IMR-90 (cell line): ENCODE data around the gene MRTO4. TPM values are rescaled to one million over a fixed set of nuclear protein-coding genes. Genes with fewer than 3 reads are reported as not detected.
A peak's percentile ranks its signal among the peaks of the same experiment; 100 is the strongest.

ENCODE experiments used
- ATAC-seq: fragments of 200-7000 bp; cut with Tn5 transposase; 2 replicates; pipeline ENCODE4 v1.9.1; 2020; ENCODE audit warnings: low read depth, mild to moderate bottlenecking, moderate library complexity
- BruUV-seq: library from RNA; stranded (reverse); fragments of 400-500 nt; replicated peaks from 2 replicates; lab custom pipeline; 2021; lab: Mats Ljungman, UMichigan
- CTCF ChIA-PET: fragments of 300-600 bp; formaldehyde crosslinking; extraction: SDS; loops from one replicate; lab custom pipeline; 2021; ENCODE audit warnings: antibody characterized with exemption; lab: Yijun Ruan, JAX
- POLR2A ChIA-PET: fragments of 300-600 bp; sonication (Branson Sonifier 250); formaldehyde crosslinking; loops from one replicate; lab custom pipeline; 2022; ENCODE audit warnings: antibody characterized with exemption; ENCODE audit not compliant: unreplicated experiment; lab: Charles Lee
- DNase-seq: peaks from one replicate; pipeline ENCODE4 v3.0.0; 2013
- H2AFZ ChIP-seq: replicated peaks from 2 replicates; pipeline ENCODE3; 2013; ENCODE audit warnings: low read length, mild to moderate bottlenecking; ENCODE audit not compliant: poor library complexity
- H2AK5ac ChIP-seq: 2 replicates; pipeline ENCODE4 v1.6.1; 2013; ENCODE audit warnings: low read depth, low read length, inconsistent platforms
- H2AK9ac ChIP-seq: replicated peaks from 2 replicates; pipeline ENCODE3; 2013; ENCODE audit warnings: mild to moderate bottlenecking, low read depth, low read length, moderate library complexity; ENCODE audit not compliant: poor library complexity
- H2BK120ac ChIP-seq: 2 replicates; pipeline ENCODE4 v1.6.1; 2013; ENCODE audit warnings: low read depth, low read length, inconsistent platforms
- H2BK15ac ChIP-seq: 3 replicates; pipeline ENCODE4 v1.6.1; 2013; ENCODE audit warnings: low read depth, low read length, inconsistent platforms
- H2BK20ac ChIP-seq: 2 replicates; pipeline ENCODE4 v1.6.1; 2013; ENCODE audit warnings: low read depth, mild to moderate bottlenecking, inconsistent platforms, low read length, moderate library complexity
- H2BK5ac ChIP-seq: 2 replicates; pipeline ENCODE4 v1.6.1; 2013; ENCODE audit warnings: mild to moderate bottlenecking, low read depth, low read length, inconsistent platforms; ENCODE audit not compliant: poor library complexity, severe bottlenecking
- H3K14ac ChIP-seq: replicated peaks from 2 replicates; pipeline ENCODE4 v1.6.1; 2013; ENCODE audit warnings: low read depth, low read length, inconsistent platforms
- H3K18ac ChIP-seq: 2 replicates; pipeline ENCODE4 v1.6.1; 2013; ENCODE audit warnings: low read depth, low read length, control low read depth
- H3K23ac ChIP-seq: 2 replicates; pipeline ENCODE4 v1.6.1; 2013; ENCODE audit warnings: low read depth, low read length, inconsistent platforms
- H3K27ac ChIP-seq: 2 replicates; pipeline ENCODE4 v1.5.1; 2013; ENCODE audit warnings: mild to moderate bottlenecking, control low read depth, low read length; ENCODE audit not compliant: insufficient read depth
- H3K27me3 ChIP-seq: 2 replicates; pipeline ENCODE4 v1.6.1; 2013; ENCODE audit warnings: low read length; ENCODE audit not compliant: control insufficient read depth, insufficient read depth
- H3K36me3 ChIP-seq: 2 replicates; pipeline ENCODE4 v1.6.1; 2013; ENCODE audit warnings: low read length, mixed read lengths; ENCODE audit not compliant: control insufficient read depth, insufficient read depth
- H3K4ac ChIP-seq: 2 replicates; pipeline ENCODE4 v1.6.1; 2013; ENCODE audit warnings: low read depth, low read length, inconsistent platforms
- H3K4me1 ChIP-seq: 2 replicates; pipeline ENCODE4 v1.6.1; 2013; ENCODE audit warnings: low read length, mixed read lengths; ENCODE audit not compliant: control insufficient read depth, insufficient read depth
- H3K4me2 ChIP-seq: 2 replicates; pipeline ENCODE4 v1.6.1; 2013; ENCODE audit warnings: low read depth, mild to moderate bottlenecking, control low read depth, low read length, moderate library complexity
- H3K4me3 ChIP-seq: 2 replicates; pipeline ENCODE4 v1.5.1; 2013; ENCODE audit warnings: low read depth, mild to moderate bottlenecking, control low read depth, low read length, moderate library complexity; ENCODE audit not compliant: insufficient read depth
- H3K56ac ChIP-seq: 2 replicates; pipeline ENCODE4 v1.6.1; 2013; ENCODE audit warnings: low read length, inconsistent platforms; ENCODE audit not compliant: insufficient read depth; ENCODE audit errors: extremely low read depth
- H3K79me1 ChIP-seq, 2 experiments: 2 replicates each; pipeline ENCODE4 v1.6.1; 2013; ENCODE audit warnings: low read length in 2 of 2, inconsistent platforms in 1 of 2, low read depth in 1 of 2
- H3K9ac ChIP-seq: 2 replicates; pipeline ENCODE4 v1.6.1; 2013; ENCODE audit warnings: low read depth, low read length, control low read depth
- H3K9me1 ChIP-seq: 2 replicates; pipeline ENCODE4 v1.6.1; 2013; ENCODE audit warnings: low read length, inconsistent platforms; ENCODE audit not compliant: insufficient read depth
- H3K9me3 ChIP-seq: 2 replicates; pipeline ENCODE4 v1.6.1; 2013; ENCODE audit warnings: low read length; ENCODE audit not compliant: control insufficient read depth, insufficient read depth
- H4K20me1 ChIP-seq: 2 replicates; pipeline ENCODE4 v1.6.1; 2013; ENCODE audit warnings: low read length, inconsistent platforms; ENCODE audit not compliant: insufficient read depth
- H4K5ac ChIP-seq: 2 replicates; pipeline ENCODE4 v1.6.1; 2013; ENCODE audit warnings: mild to moderate bottlenecking, low read depth, low read length, control low read depth
- H4K8ac ChIP-seq, 2 experiments: 2 replicates each; pipeline ENCODE4 v1.6.1; 2013; ENCODE audit warnings: low read depth in 2 of 2, low read length in 2 of 2, control low read depth in 1 of 2, inconsistent platforms in 1 of 2
- H4K91ac ChIP-seq: 2 replicates; pipeline ENCODE4 v1.6.1; 2013; ENCODE audit warnings: low read depth, low read length, inconsistent platforms; ENCODE audit not compliant: insufficient read depth
- BHLHE40 ChIP-seq: fragments of 150-350 bp; IDR thresholded peaks from 2 replicates; pipeline ENCODE4 v1.6.1; 2016; ENCODE audit warnings: mild to moderate bottlenecking, low read depth, low read length
- CHD1 ChIP-seq: IDR thresholded peaks from 2 replicates; pipeline ENCODE4 v1.6.1; 2012; ENCODE audit warnings: low read depth, low read length, improper control_type of control experiment
- CTCF ChIP-seq: conservative IDR thresholded peaks from 2 replicates; pipeline ENCODE4 v1.5.1; 2012; ENCODE audit warnings: mild to moderate bottlenecking, low read depth, low read length, improper control_type of control experiment
- ELK1 ChIP-seq: fragments of 150-350 bp; IDR thresholded peaks from 2 replicates; pipeline ENCODE4 v1.6.1; 2016; ENCODE audit warnings: low read depth, mild to moderate bottlenecking, low read length, moderate library complexity, borderline replicate concordance
- FOS ChIP-seq: fragments of 150-350 bp; IDR thresholded peaks from 2 replicates; pipeline ENCODE4 v1.6.1; 2016; ENCODE audit warnings: low read depth, low read length
- MAFK ChIP-seq: IDR thresholded peaks from 2 replicates; pipeline ENCODE4 v1.6.1; 2012; ENCODE audit warnings: low read depth, low read length, improper control_type of control experiment
- MXI1 ChIP-seq: IDR thresholded peaks from 2 replicates; pipeline ENCODE4 v1.6.1; 2012; ENCODE audit warnings: low read depth, mild to moderate bottlenecking, low read length, moderate library complexity, borderline replicate concordance
- POLR2A ChIP-seq: IDR thresholded peaks from 2 replicates; pipeline ENCODE4 v1.6.1; 2012; ENCODE audit warnings: mild to moderate bottlenecking, low read depth, low read length
- RAD21 ChIP-seq: IDR thresholded peaks from 2 replicates; pipeline ENCODE4 v1.6.1; 2012; ENCODE audit warnings: low read length, improper control_type of control experiment
- RCOR1 ChIP-seq: IDR thresholded peaks from 2 replicates; pipeline ENCODE4 v1.6.1; 2012; ENCODE audit warnings: mild to moderate bottlenecking, low read length, improper control_type of control experiment; ENCODE audit not compliant: insufficient replicate concordance
- RFX5 ChIP-seq: IDR thresholded peaks from 2 replicates; pipeline ENCODE4 v1.8.0; 2012; ENCODE audit warnings: low read depth, mild to moderate bottlenecking, low read length, moderate library complexity
- SMC3 ChIP-seq: fragments of 150-350 bp; IDR thresholded peaks from 2 replicates; pipeline ENCODE4 v1.6.1; 2016; ENCODE audit warnings: low read depth, mild to moderate bottlenecking, antibody characterized with exemption, low read length, moderate library complexity
- USF2 ChIP-seq: fragments of 150-350 bp; IDR thresholded peaks from 2 replicates; pipeline ENCODE4 v1.6.1; 2017; ENCODE audit warnings: mild to moderate bottlenecking, antibody characterized with exemption, low read length, low read depth
- WGBS, 2 experiments: methylation state at CpG; one replicate each; pipeline versions ENCODE4 v1.1.5 to v1.1.7; 2013; ENCODE audit warnings: missing lambda C conversion rate in 2 of 2; ENCODE audit not compliant: insufficient read length in 1 of 2; ENCODE audit errors: extremely low coverage in 2 of 2; 5-methylcytosine and 5-hydroxymethylcytosine counted together
- dilution Hi-C: fragments of 300-500 bp; cut with HindIII; formaldehyde crosslinking; loops from one replicate; pipeline ENCODE4 v1.14.3; 2018; ENCODE audit warnings: low sequenced_read_pairs; ENCODE audit not compliant: unreplicated experiment
- in situ Hi-C: fragments of 300-500 bp; cut with MboI; formaldehyde crosslinking; loops from 3 replicates; pipeline ENCODE4 v1.14.3; 2019; ENCODE audit warnings: low sequenced_read_pairs, inconsistent platforms, mixed read lengths
- intact Hi-C: fragments of 100-400 bp; cut with micrococcal nuclease; formaldehyde crosslinking; loops from 2 replicates; pipeline ENCODE4 v1.10.0; 2022
- polyA plus RNA-seq, 3 experiments: library from polyadenylated mRNA; depleted of rRNA; stranded (reverse); fragments of >200 nt; gene quantifications; 2 replicates each; pipeline ENCODE4 v1.2.3, GENCODE V29; 2012; ENCODE audit warnings: low replicate concordance in 1 of 3
- total RNA-seq: library from RNA; depleted of rRNA; stranded (reverse); fragments of >200 nt; gene quantifications from 2 replicates; pipeline ENCODE4 v1.2.3, GENCODE V29; 2012

Gene MRTO4
- total and polyA plus RNA-seq, 2 of the 4 experiments (the other 2 are of a cell fraction) = 48.0 to 58.1 TPM

GRCh38 chr1:19260211-19261138 is 8.9 kb downstream of the MRTO4 start:
- dilution Hi-C loops (no loop called here), in situ Hi-C loops (no loop called here), intact Hi-C loops (no loop called here)
- Histone ChIP-seq H3K4me2 (no peak overlapping the region), H3K79me1 (peaks cover 0 to 19% of the 10 kb centered on the region in 2 experiments; a peak in 1 of 4 replicates), H3K14ac (no peak overlapping the region; the same call in 1 of the 2 replicates), H4K20me1 (peaks cover 11% of the 10 kb centered on the region; the same call in 1 of the 2 replicates), H3K4me3 (no peak overlapping the region), H3K27me3 (no peaks in the 10 kb centered on the region), H3K9ac (no peak overlapping the region), H2BK120ac (0 out of 2 replicates have a peak overlapping the region, but pooled peaks have one; percentile 40), H3K4me1 (peaks cover 3% of the 10 kb centered on the region; the same call in 1 of the 2 replicates), H2BK20ac (no peak overlapping the region), H2BK15ac (no peak overlapping the region), H2AK5ac (peak overlapping the region; percentile 57; the same call in 1 of the 2 replicates), H4K8ac (no peak overlapping the region), H3K36me3 (peaks cover 37% of the 10 kb centered on the region), H3K27ac (no peak overlapping the region; the same call in 1 of the 2 replicates), H3K9me1 (0 out of 2 replicates have a peak, but pooled peaks cover 10% of the 10 kb centered on the region), H4K91ac (no peak overlapping the region; the same call in 1 of the 2 replicates), H3K23ac (no peak overlapping the region), H3K4ac (peak overlapping the region; percentile 69), H3K18ac (no peak overlapping the region), H2BK5ac (peak overlapping the region; percentile 77), H2AK9ac (peak overlapping the region; percentile 95), H2AFZ (peak overlapping the region; percentile 68), H3K56ac (no peak overlapping the region), H3K9me3 (no peaks in the 10 kb centered on the region), H4K5ac (no peak overlapping the region)
- ATAC-seq (peak; percentile 94), DNase-seq (peak; percentile 94)
- ChIA-PET POLR2A (no interaction called here), CTCF (no interaction called here)
- 51% methylated on average over 7 of the region's 21 CpGs; no CpG with 5 or more reads in 1 of the 2 experiments for WGBS, 2 experiments
- no TSS peak for BruUV-seq
- TF ChIP-seq FOS (peak; percentile 52), USF2 (peak; percentile 34; the same call in 1 of the 2 replicates), SMC3 (0 out of 2 replicates have a peak, but pooled peaks have one; percentile 8), BHLHE40 (0 out of 2 replicates have a peak, but pooled peaks have one; percentile 27), MAFK (peak; percentile 56), RAD21 (peak; percentile 38), ELK1 (no peak), RFX5 (no peak), CHD1 (no peak), CTCF (no peak), POLR2A (no peak), MXI1 (peak; percentile 73), RCOR1 (peak; percentile 57)
